KOPT-K1 (cell line): Measurements from ENCODE around the gene ACP7.
A peak's percentile ranks its signal among the peaks of the same experiment; 100 is the strongest.

Experiments
- H3K27ac ChIP-seq: fragments of 200-600 bp; sonication (generic); 2 replicates; pipeline ENCODE4 v1.5.1; 2016; ENCODE audit warnings: antibody characterized with exemption, mild to moderate bottlenecking, low read depth, low read length; ENCODE audit not compliant: poor library complexity, severe bottlenecking
- H3K36me3 ChIP-seq: fragments of 200-600 bp; sonication (generic); 2 replicates; pipeline ENCODE4 v1.5.1; 2017; ENCODE audit warnings: antibody characterized with exemption, mild to moderate bottlenecking, low read length, moderate library complexity; ENCODE audit not compliant: insufficient read depth
- H3K9me3 ChIP-seq: fragments of 200-600 bp; sonication (generic); 2 replicates; pipeline ENCODE4 v1.5.1; 2017; ENCODE audit warnings: antibody characterized with exemption, low read length, mild to moderate bottlenecking; ENCODE audit not compliant: insufficient read depth, poor library complexity, severe bottlenecking

ACP7 gene

GRCh38 chr19:39155114-39155700, 71.0 kb downstream of the ACP7 start:
- Histone ChIP-seq H3K36me3 (no peaks in the 10 kb centered on the region), H3K9me3 (no peaks in the 10 kb centered on the region), H3K27ac (peak overlapping the region; percentile 13)

GRCh38 chr19:39155741-39156140, 71.6 kb downstream of the ACP7 start:
- H3K9me3 ChIP-seq, result no peaks in the 10 kb centered on the region
- no peaks in the 10 kb centered on the region for H3K36me3 ChIP-seq
- H3K27ac ChIP-seq, result no peak overlapping the region

- no peaks in the 10 kb centered on the region for H3K9me3 ChIP-seq
- H3K36me3 ChIP-seq, result no peaks in the 10 kb centered on the region
- no peak overlapping the region for H3K27ac ChIP-seq
These were observed 72.4 kb downstream of the ACP7 start for GRCh38 chr19:39156326-39157230.

- Histone ChIP-seq H3K27ac (no peak overlapping the region), H3K9me3 (no peaks in the 10 kb centered on the region), H3K36me3 (no peaks in the 10 kb centered on the region)
These were observed 73.3 kb downstream of the ACP7 start for GRCh38 chr19:39157275-39157996.

- no peaks in the 10 kb centered on the region for H3K9me3 ChIP-seq
- no peak overlapping the region for H3K27ac ChIP-seq
- no peaks in the 10 kb centered on the region for H3K36me3 ChIP-seq
These were observed 73.8 kb downstream of the ACP7 start for GRCh38 chr19:39157997-39158389.

GRCh38 chr19:39158646-39159260, 74.6 kb downstream of the ACP7 start:
- Histone ChIP-seq H3K36me3 (no peaks in the 10 kb centered on the region), H3K27ac (no peak overlapping the region), H3K9me3 (no peaks in the 10 kb centered on the region)

- no peaks in the 10 kb centered on the region for H3K9me3 ChIP-seq
- H3K36me3 ChIP-seq, result no peaks in the 10 kb centered on the region
- H3K27ac ChIP-seq, result no peak overlapping the region
These were observed 76.3 kb downstream of the ACP7 start for GRCh38 chr19:39160523-39160861.
